ENCODE results near the gene MAPK8IP3.

MAPK8IP3 gene

GRCh38 chr16:1816396-1817275 is 110.6 kb downstream of the MAPK8IP3 start:
- no peak for DNase-seq

- no peak for DNase-seq
Observed at GRCh38 chr16:1817276-1817589, 111.2 kb downstream of the MAPK8IP3 start.

- no peak for DNase-seq
Observed at GRCh38 chr16:1817716-1818115, 111.7 kb downstream of the MAPK8IP3 start.

GRCh38 chr16:1818204-1818872 is 112.3 kb downstream of the MAPK8IP3 start:
- no peak for DNase-seq

GRCh38 chr16:1818873-1819525 is 113.0 kb downstream of the MAPK8IP3 start:
- DNase-seq: no peak

- no peak for DNase-seq
Observed at GRCh38 chr16:1819611-1820010, 113.6 kb downstream of the MAPK8IP3 start.
